GM10248 (cell line): Measurements from ENCODE around the gene SF3B1.
"Not testable (repeated sequence)": the region's sequence is repeated elsewhere in the genome, so short reads cannot be mapped to it uniquely, and the experiment has no call there.

Source experiments
- CTCF ChIA-PET: fragments of 300-600 bp; sonication (Branson Sonifier 250); formaldehyde crosslinking; extraction: SDS; loops from one replicate; lab custom pipeline; 2021; ENCODE audit warnings: antibody characterized with exemption; lab: Yijun Ruan, JAX
- POLR2A ChIA-PET: fragments of 350-650 bp; sonication (Branson Sonifier 250); formaldehyde crosslinking; extraction: SDS; loops from one replicate; lab custom pipeline; 2020; ENCODE audit warnings: antibody characterized with exemption; lab: Yijun Ruan, JAX
- DNase-seq: peaks from one replicate; pipeline ENCODE4 v3.0.0; 2012; ENCODE audit errors: extremely low spot score
- CTCF ChIP-seq: IDR thresholded peaks from 2 replicates; pipeline ENCODE4 v1.5.1; 2012; ENCODE audit warnings: mild to moderate bottlenecking, low read depth; ENCODE audit errors: extremely low read depth, missing control alignments, control extremely low read depth

Gene SF3B1

GRCh38 chr2:197353393-197354168, 81.2 kb downstream of the SF3B1 start:
- ChIA-PET POLR2A (no interaction called here), CTCF (interaction anchor here (1.0 to 1.3 kb wide), 4 partner anchors 12 to 240 kb away, joined by 3 to 7 read pairs (median 4); no protein-coding TSS in a partner anchor)
- TF ChIP-seq CTCF = no peak
- no peak for DNase-seq

DNA sequence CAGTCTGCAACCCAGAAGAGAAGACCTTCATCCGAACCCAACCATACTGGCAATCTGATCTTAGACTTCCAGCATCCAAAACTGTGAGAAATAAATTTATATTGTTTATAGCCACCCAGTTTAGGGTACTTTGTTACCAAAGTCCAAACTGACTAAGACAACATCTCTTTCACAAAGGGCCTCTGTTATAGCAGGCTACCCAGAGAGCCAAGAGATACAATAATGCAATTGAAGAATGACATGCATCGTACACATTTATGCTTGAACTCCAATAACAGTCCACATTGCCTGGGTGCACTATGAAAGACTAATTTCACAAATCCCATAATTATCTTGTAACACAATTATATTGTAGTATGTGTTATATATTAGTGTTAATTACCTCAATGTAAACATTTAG, 85.1 kb downstream of the SF3B1 start:
- TF ChIP-seq CTCF = no peak
- ChIA-PET CTCF (interaction anchor here (1.0 kb wide), 1 partner anchor 224 kb away, joined by 3 read pairs; no protein-coding TSS in a partner anchor), POLR2A (no interaction called here)
- DNase-seq = no peak

- CTCF ChIA-PET = no interaction called here
- DNase-seq = no peak
- POLR2A ChIA-PET = no interaction called here
Measured at GRCh38 chr2:197348721-197349360, 86.0 kb downstream of the SF3B1 start.

DNA sequence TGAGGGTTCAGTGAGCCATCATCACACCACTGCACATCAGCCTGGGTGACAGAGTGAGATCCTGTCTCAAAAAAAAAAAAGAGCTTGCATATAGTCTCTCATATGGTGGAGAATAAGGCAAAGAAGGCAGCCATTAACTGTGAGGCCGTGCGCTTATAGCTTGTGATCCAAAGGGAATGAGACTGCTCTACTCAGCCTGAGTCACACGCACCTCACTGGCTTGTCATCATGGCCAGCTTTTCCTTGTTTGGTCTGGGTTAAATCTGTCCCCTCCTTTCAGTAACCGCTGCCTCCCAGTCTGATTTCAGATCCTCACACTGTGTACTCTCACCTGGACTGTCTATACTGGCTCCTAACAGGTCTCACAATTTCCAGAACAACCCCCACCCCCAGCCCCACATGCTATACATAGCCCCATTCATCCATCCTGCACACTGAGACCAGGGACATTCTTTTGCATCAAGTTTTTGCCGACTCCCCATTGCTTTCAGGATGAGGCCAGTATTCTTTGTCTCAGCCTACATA, 88.9 kb downstream of the SF3B1 start:
- DNase-seq = no peak
- CTCF ChIA-PET = interaction anchor here (0.9 to 1.4 kb wide), 6 partner anchors 10 to 312 kb away, joined by 3 to 11 read pairs (median 3); no protein-coding TSS in a partner anchor
- POLR2A ChIA-PET = no interaction called here
- TF ChIP-seq CTCF = no peak

More at GRCh38 chr2:197348721-197349360, 86.0 kb downstream of the SF3B1 start:
- no peak for TF ChIP-seq CTCF

DNA sequence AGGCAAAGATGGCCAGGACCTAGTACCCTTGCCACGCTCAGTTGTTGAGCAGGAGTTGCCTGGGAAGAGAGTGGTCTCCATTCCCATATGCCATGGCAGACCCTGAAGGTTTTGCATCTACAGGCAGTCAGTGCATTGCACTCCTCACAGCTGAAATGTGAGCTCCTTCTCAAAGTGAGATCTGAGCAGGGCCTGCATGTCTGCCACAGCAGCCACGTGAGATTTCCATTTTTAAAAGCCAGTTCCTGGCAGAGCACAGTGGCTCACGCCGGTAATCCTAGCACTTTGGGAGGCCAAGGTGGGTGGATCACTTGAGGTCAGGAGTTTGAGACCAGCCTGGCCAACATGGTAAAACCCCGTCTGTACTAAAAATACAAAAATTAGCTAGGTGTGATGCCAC, 90.9 kb downstream of the SF3B1 start:
- POLR2A ChIA-PET, DNase-seq: not testable (repeated sequence)
- CTCF ChIA-PET = interaction anchor here (1.2 kb wide), 1 partner anchor 230 kb away, joined by 3 read pairs; no protein-coding TSS in a partner anchor

- CTCF ChIA-PET = no interaction called here
Measured at GRCh38 chr2:197340591-197340990, 94.2 kb downstream of the SF3B1 start.

More at GRCh38 chr2:197340591-197340990, 94.2 kb downstream of the SF3B1 start:
- no peak for DNase-seq
- POLR2A ChIA-PET = no interaction called here
- TF ChIP-seq CTCF = no peak
